C4-2B (cell line): Measurements from ENCODE around the gene KIF25.
A peak's percentile ranks its signal among the peaks of the same experiment; 100 is the strongest.

Experiments used
- H3K27ac ChIP-seq: fragments of 450-650 bp; 2 replicates; pipeline ENCODE4 v1.5.1; 2017
- CTCF ChIP-seq: fragments of 450-650 bp; conservative IDR thresholded peaks from 2 replicates; pipeline ENCODE4 v1.5.1; 2017; ENCODE audit warnings: mild to moderate bottlenecking
- ZFX ChIP-seq: fragments of 450-650 bp; IDR thresholded peaks from 2 replicates; pipeline ENCODE4 v1.6.1; 2017

Gene KIF25

GRCh38 chr6:168021581-168021980, 24.1 kb downstream of the KIF25 start:
- TF ChIP-seq CTCF, result no peak
- no peak for TF ChIP-seq ZFX
- no peak overlapping the region for H3K27ac ChIP-seq

- no peak overlapping the region for H3K27ac ChIP-seq
- no peak for TF ChIP-seq ZFX
- no peak for TF ChIP-seq CTCF
Measured at GRCh38 chr6:168022488-168023321, 25.2 kb downstream of the KIF25 start.

- TF ChIP-seq CTCF (no peak), ZFX (no peak)
- H3K27ac ChIP-seq, result peak overlapping the region; percentile 16; the same call in 1 of the 2 replicates
Measured at GRCh38 chr6:168024951-168025510, 27.6 kb downstream of the KIF25 start.

GRCh38 chr6:168025831-168026710, 28.6 kb downstream of the KIF25 start:
- TF ChIP-seq ZFX (no peak), CTCF (no peak)
- no peak overlapping the region for H3K27ac ChIP-seq

GRCh38 chr6:168026925-168027324, 29.5 kb downstream of the KIF25 start:
- TF ChIP-seq CTCF (no peak), ZFX (no peak)
- H3K27ac ChIP-seq, result no peak overlapping the region

GRCh38 chr6:168027521-168027920, 30.1 kb downstream of the KIF25 start:
- TF ChIP-seq ZFX (no peak), CTCF (no peak)
- H3K27ac ChIP-seq, result no peak overlapping the region

GRCh38 chr6:168028181-168028580, 30.7 kb downstream of the KIF25 start:
- no peak overlapping the region for H3K27ac ChIP-seq
- TF ChIP-seq CTCF, result no peak
- TF ChIP-seq ZFX, result no peak
